Measurements from ENCODE around the gene PTCD3. TPM values are rescaled to one million over a fixed set of nuclear protein-coding genes. Genes with fewer than 3 reads are reported as not detected.

The PTCD3 gene
- total RNA-seq, 2 donors from 2014 or later, result 111 to 142 TPM

DNA sequence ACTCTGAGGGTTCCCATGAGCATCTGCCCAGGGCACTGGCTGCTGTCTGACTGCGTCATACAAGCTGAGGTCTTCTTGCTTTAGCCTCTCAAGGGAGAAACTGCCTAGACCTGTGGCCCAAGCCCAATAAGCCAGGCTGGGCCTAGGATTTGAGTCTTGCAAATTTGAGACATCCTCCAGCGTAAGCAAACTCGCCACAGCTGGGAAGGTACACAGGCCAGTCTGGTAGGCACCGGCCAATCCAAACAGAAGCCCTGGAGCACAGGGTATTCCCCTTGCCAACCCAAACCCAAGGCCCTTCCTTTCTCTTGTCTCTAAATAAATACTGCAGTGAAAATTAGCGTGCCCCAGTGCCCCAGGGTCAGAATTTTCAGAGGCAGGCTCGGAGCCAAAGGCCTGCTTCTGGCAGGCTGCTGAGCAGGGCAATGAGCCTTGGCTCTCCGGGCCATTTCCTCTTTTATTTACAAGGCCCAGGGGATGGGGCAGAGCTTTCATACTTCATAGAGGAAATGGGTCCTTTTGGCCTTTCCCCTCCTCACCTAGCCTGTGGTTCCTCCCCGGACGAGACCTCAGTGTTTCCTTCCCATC, 33.7 kb upstream of the PTCD3 start:
- H3K4me1 Mint-ChIP-seq, result peaks cover 10% of the 10 kb centered on the region
- H3K36me3 Mint-ChIP-seq (ENCODE audit: low read depth), result peaks cover 7% of the 10 kb centered on the region
- H3K9me3 ChIP-seq (ENCODE audit: control insufficient read depth, low read length, poor library complexity, severe bottlenecking), result no peaks in the 10 kb centered on the region
- no peaks in the 10 kb centered on the region for H3K27me3 Mint-ChIP-seq
- DNase-seq, result no peak
- peak; percentile 41 for ATAC-seq
- peak overlapping the region; percentile 65 for H3K27ac Mint-ChIP-seq
- no peak overlapping the region for H3K4me3 Mint-ChIP-seq

DNA sequence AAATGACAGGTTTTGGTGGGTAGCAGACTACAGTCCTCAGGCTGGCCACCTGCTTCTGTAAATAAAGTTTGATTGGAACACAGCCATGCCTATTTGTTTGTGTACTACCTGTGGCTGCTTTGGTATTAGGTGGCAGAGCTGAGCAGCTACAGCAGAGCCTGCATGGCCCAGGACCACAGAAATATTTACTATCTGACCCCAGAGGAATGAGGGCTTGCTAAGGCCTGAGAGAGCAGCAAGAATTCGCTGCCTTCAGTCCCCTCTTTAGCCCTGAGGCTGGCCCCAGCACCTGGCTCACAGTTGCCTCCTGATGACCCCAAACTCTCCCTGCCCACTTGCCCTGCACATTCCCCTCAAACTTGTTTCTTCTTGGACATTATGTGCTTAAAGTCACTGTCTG, 32.8 kb upstream of the PTCD3 start:
- H3K27me3 Mint-ChIP-seq, result no peaks in the 10 kb centered on the region
- H3K4me3 Mint-ChIP-seq, result no peak overlapping the region
- no peak overlapping the region for H3K27ac Mint-ChIP-seq
- peaks cover 9% of the 10 kb centered on the region for H3K36me3 Mint-ChIP-seq (ENCODE audit: low read depth)
- H3K4me1 Mint-ChIP-seq, result peaks cover 6% of the 10 kb centered on the region
- no peak for ATAC-seq
- no peak for DNase-seq
- H3K9me3 ChIP-seq (ENCODE audit: control insufficient read depth, low read length, poor library complexity, severe bottlenecking), result no peaks in the 10 kb centered on the region

DNA sequence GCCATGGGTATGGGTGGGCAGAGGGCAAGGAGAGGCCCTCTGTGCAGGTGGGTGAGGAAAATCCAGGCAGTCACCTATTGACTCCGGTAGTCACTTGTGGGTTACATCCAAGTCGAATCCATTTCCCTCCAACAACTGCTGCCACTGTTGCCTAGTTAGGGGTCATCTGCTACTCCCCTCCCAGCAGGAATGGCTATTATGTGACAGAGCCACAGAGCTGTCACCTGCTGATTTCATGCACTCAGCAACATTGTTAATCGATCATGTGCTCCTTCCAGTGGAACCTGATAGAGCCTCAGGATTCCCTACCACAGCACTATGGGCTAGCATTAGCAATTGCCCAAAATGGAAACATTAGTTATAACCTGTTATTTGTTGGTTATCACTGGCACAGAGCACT, 31.8 kb upstream of the PTCD3 start:
- H3K9me3 ChIP-seq (ENCODE audit: control insufficient read depth, low read length, poor library complexity, severe bottlenecking), result no peaks in the 10 kb centered on the region
- no peaks in the 10 kb centered on the region for H3K27me3 Mint-ChIP-seq
- no peak for DNase-seq
- no peak overlapping the region for H3K4me3 Mint-ChIP-seq
- no peak overlapping the region for H3K27ac Mint-ChIP-seq
- peaks cover 9% of the 10 kb centered on the region for H3K36me3 Mint-ChIP-seq (ENCODE audit: low read depth)
- peaks cover 6% of the 10 kb centered on the region for H3K4me1 Mint-ChIP-seq
- no peak for ATAC-seq

DNA sequence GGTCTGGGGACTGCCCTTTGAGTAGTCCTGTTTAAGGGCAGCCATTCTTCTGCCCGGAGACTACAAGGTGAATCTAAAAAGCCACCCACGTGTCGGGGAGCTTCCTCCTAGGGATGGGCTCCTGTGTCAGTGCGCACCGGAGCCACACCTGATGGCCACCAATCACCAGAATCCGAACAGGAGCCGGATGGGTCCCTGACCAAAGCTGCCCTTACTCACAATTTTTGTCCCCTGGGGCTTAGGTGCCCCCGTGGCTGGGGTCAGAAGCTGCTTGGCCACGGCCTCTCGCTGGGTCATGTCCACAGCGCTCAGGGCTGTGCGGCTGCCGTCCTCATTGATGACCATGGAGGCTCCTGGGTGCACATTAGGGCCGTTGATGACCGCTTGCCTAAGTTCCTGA, 31.2 kb upstream of the PTCD3 start:
- no peak overlapping the region for H3K27ac Mint-ChIP-seq

DNA sequence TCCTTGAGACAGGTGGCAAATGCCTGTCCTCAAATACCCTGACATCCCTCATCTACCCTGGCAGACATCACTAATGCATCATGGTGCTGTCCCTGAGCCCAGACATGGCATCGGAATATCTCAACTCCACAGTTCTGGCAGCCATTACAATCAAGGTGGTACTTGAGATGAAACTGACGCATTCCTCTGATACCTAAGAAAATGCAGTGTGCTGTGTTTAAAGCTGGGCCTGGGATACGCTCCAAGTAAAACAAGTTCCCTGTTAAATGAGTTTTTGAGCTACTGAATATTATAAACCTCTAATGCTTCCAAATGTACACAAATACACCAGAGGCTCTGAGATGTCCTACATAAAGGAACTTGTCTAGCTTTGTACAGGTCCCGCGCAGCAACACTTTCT, 30.1 kb upstream of the PTCD3 start:
- H3K27me3 Mint-ChIP-seq, result no peaks in the 10 kb centered on the region
- peak overlapping the region; percentile 53 for H3K27ac Mint-ChIP-seq
- DNase-seq (no peak), ATAC-seq (no peak)
- H3K9me3 ChIP-seq (ENCODE audit: control insufficient read depth, low read length, poor library complexity, severe bottlenecking), result no peaks in the 10 kb centered on the region
- no peak overlapping the region for H3K4me3 Mint-ChIP-seq
- peaks cover 9% of the 10 kb centered on the region for H3K36me3 Mint-ChIP-seq (ENCODE audit: low read depth)
- H3K4me1 Mint-ChIP-seq, result peaks cover 16% of the 10 kb centered on the region

More for the DNA sequence above, 31.2 kb upstream of the PTCD3 start:
- Mint-ChIP-seq H3K4me3 (no peak overlapping the region), H3K36me3 (ENCODE audit: low read depth) (peaks cover 9% of the 10 kb centered on the region), H3K4me1 (peaks cover 7% of the 10 kb centered on the region), H3K27me3 (no peaks in the 10 kb centered on the region)
- DNase-seq, result no peak
- no peak for ATAC-seq
- no peaks in the 10 kb centered on the region for H3K9me3 ChIP-seq (ENCODE audit: control insufficient read depth, low read length, poor library complexity, severe bottlenecking)

DNA sequence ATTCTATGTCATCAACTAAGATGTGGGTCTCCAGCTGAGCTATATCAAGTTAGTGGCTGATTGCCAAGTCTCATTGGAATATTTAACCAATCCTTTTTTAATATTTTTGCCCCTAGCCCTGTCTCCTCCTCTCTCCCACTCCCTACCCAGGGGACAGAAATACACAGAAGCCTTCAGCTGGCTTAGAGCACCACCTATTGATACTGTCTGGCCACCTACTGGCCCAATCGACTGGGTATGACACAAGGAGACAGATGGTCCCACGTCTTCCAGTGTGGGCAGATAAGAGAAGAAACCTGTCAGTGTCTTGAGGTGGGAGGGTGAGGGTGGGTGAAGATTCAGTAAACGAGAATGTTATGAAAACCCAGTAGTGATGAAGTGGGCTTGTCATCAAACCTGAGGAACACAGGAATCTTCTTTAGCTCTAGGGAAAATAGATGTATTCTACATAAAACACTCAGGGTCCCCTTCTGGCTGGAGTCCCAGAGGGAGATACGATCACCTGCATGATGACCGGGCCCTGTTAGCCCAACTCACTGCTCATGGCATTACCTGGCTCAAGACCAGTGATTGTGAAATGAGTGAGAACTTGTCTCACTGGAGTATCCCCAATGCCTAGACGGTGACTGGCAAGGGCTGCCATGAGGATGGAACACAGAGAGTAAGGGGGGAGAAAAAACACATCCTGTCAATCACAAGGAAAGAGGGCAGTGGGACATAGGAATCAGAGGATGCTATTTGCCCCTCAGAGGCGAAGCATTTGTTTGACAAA, 27.1 kb upstream of the PTCD3 start:
- Mint-ChIP-seq H3K27ac (peak overlapping the region; percentile 90), H3K4me3 (no peak overlapping the region), H3K4me1 (peaks cover 13% of the 10 kb centered on the region), H3K27me3 (no peaks in the 10 kb centered on the region), H3K36me3 (ENCODE audit: low read depth) (peaks cover 2% of the 10 kb centered on the region)
- DNase-seq (no peak), ATAC-seq (peak; percentile 30)
- no peaks in the 10 kb centered on the region for H3K9me3 ChIP-seq (ENCODE audit: control insufficient read depth, low read length, poor library complexity, severe bottlenecking)

DNA sequence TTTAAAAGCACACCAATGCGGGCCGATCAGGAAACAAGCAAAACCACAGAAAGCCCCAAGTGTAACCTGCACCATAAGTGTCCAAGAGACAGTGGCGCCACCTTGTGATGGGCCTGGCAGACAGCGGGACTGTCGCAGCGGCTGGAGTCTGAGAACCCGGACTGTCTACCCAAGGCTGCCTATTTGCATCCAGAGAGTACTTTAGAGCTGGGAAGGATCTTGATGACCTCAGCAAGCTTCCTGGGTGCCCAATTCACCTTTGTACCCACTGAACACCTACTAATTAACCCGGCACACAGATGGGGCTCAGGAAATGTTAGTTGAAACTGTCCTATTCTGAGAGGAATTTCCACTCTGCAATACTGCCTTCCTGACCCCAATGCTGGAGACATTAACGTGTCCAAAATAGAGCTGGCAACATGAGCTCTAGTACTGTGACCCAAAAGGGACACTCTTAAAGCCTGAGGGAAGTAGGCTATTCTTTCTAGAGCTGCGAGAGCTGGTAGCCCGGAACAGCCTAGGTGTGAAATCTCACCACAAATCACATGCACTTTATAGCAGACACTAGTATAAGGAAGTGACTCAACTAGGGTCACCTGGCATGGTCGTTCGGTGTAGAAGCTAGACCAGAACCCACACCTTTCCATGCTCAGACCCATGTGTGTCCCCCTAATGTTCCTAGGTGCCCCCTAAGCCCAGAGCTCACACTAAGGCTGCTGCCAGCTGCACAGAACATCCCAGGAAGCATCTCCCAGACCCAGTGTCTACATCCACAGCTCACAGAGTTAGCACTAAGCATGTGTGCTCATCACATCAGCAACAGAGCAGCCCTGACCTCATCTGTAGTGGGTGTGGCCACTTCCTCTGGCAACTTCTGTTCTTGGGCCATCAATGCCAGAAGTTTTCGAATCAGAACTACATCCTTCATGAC, 25.8 kb upstream of the PTCD3 start:
- H3K27ac Mint-ChIP-seq, result peak overlapping the region; percentile 90
- ATAC-seq (peak; percentile 91), DNase-seq (peak; percentile 66 to 88 (median 67))
- H3K9me3 ChIP-seq (ENCODE audit: control insufficient read depth, low read length, poor library complexity, severe bottlenecking), result no peaks in the 10 kb centered on the region
- peaks cover 2% of the 10 kb centered on the region for H3K36me3 Mint-ChIP-seq (ENCODE audit: low read depth)
- no peaks in the 10 kb centered on the region for H3K27me3 Mint-ChIP-seq
- H3K4me3 Mint-ChIP-seq, result peak overlapping the region; percentile 52
- H3K4me1 Mint-ChIP-seq, result peaks cover 13% of the 10 kb centered on the region

DNA sequence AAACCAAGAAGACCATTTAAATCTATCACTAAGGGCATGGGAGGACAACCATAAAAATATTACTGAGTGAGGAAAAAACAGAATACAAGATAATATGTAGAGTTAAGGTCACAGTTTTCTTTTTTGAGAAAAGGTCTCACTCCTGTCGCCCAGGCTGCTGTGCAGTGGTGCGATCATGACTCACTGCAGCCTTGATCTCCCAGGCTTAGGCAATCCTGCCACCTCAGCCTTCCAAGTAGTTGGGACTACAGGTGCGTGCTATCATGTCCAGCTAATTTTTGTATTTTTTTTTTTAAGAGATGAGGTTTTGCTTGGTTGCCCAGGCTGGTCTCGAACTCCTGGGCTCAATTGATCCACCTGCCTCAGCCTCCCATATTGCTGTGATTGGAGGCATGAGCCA, 24.3 kb upstream of the PTCD3 start:
- peaks cover 13% of the 10 kb centered on the region for H3K4me1 Mint-ChIP-seq
- H3K27me3 Mint-ChIP-seq, result no peaks in the 10 kb centered on the region
- ATAC-seq (no peak), DNase-seq (no peak)
- H3K36me3 Mint-ChIP-seq (ENCODE audit: low read depth), result peaks cover 2% of the 10 kb centered on the region
- no peak overlapping the region for H3K4me3 Mint-ChIP-seq
- peak overlapping the region; percentile 53 for H3K27ac Mint-ChIP-seq
- no peaks in the 10 kb centered on the region for H3K9me3 ChIP-seq (ENCODE audit: control insufficient read depth, low read length, poor library complexity, severe bottlenecking)

DNA sequence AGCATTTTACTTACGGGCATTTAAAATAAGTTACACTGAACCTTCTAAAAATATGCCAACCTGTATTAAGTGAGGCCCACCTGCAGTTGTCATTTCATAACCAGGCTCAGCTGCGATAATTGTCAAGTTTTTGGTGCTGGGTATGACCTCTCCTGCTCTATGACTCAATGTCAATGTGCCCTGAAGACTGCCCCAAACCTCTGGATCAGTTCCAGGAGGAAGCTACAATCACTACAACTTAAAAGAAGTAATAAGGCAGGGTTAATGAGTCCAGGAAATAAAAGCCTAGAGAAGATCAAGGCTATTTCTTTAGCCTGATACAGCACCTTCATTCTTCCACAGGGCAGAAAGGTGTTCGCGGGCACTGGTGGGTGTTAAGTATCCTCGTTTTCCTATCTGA, 23.3 kb upstream of the PTCD3 start:
- DNase-seq (no peak), ATAC-seq (no peak)
- peak overlapping the region; percentile 53 for H3K27ac Mint-ChIP-seq
- H3K9me3 ChIP-seq (ENCODE audit: control insufficient read depth, low read length, poor library complexity, severe bottlenecking), result no peaks in the 10 kb centered on the region
- no peaks in the 10 kb centered on the region for H3K27me3 Mint-ChIP-seq
- peaks cover 13% of the 10 kb centered on the region for H3K4me1 Mint-ChIP-seq
- H3K36me3 Mint-ChIP-seq (ENCODE audit: low read depth), result peaks cover 2% of the 10 kb centered on the region
- no peak overlapping the region for H3K4me3 Mint-ChIP-seq

DNA sequence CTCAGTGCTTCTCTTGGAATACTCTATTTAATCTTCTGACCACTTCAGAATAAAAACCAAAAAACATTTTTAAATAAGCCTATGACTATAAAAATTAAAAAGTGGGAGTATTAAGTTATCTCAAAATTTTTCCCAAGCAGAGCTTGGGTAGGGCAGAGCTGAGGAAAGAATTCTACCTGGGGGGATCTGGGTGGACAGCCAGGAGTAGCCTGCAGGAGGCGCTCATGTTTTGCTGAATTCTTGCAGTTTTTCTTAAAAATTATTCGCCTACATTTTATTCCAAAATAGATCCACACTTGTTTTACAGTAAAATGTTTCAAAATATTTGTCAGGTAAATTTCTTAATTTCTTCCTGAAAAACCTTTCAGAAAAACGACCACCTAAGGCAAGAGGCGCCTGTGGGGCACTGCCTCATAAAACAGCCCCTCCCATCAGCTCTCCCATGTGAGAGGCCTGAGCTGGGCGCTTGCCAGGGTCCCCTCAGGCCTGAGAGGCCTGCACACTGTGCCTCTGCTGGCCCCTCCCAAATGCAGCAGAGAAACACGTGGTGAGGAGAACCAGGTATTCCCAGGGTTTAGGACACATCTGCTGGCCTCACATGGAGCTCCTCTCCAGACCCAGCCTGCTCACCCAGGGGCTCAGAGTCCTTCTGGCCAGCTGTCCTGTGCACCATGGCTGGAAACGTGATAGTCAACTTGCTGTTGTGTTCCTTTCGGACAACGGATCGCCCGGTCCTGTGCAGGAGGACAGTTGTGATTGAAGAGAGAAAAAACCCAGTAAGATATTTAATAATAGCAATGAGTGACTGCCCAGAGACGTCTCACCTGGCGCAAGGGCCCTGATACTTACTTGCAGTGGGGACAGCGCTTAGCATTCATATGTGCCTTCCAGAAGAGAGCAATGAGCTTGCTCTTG, 17.8 kb upstream of the PTCD3 start:
- peaks cover 7% of the 10 kb centered on the region for H3K36me3 Mint-ChIP-seq (ENCODE audit: low read depth)

DNA sequence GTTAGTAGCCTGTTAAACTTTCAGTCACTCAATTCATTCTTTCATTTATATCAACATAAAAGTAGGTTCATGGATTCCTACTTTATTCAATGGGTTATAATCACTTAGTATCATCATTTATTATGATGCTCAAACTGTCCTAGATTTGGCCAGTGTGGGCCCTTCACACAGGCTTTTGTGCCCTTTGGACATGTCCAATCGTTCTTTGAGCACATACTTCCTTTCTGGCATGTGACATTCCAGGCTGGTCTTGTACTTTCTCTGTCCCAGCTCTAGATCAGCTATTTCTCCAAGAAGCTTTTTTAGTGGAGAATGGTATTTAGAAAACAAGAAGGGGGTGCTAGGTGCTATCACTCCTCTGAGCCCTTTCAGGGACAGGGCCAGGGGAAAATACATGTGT, 11.8 kb upstream of the PTCD3 start:
- H3K4me3 Mint-ChIP-seq, result no peak overlapping the region
- DNase-seq (no peak), ATAC-seq (no peak)
- peak overlapping the region; percentile 65 for H3K27ac Mint-ChIP-seq
- peaks cover 15% of the 10 kb centered on the region for H3K4me1 Mint-ChIP-seq
- peaks cover 13% of the 10 kb centered on the region for H3K36me3 Mint-ChIP-seq (ENCODE audit: low read depth)
- no peaks in the 10 kb centered on the region for H3K9me3 ChIP-seq (ENCODE audit: control insufficient read depth, low read length, poor library complexity, severe bottlenecking)
- no peaks in the 10 kb centered on the region for H3K27me3 Mint-ChIP-seq

More for the DNA sequence above, 17.8 kb upstream of the PTCD3 start:
- DNase-seq, result no peak
- no peak overlapping the region for H3K4me3 Mint-ChIP-seq
- no peaks in the 10 kb centered on the region for H3K27me3 Mint-ChIP-seq
- H3K4me1 Mint-ChIP-seq, result no peaks in the 10 kb centered on the region
- no peaks in the 10 kb centered on the region for H3K9me3 ChIP-seq (ENCODE audit: control insufficient read depth, low read length, poor library complexity, severe bottlenecking)
- no peak overlapping the region for H3K27ac Mint-ChIP-seq
- ATAC-seq, result no peak

DNA sequence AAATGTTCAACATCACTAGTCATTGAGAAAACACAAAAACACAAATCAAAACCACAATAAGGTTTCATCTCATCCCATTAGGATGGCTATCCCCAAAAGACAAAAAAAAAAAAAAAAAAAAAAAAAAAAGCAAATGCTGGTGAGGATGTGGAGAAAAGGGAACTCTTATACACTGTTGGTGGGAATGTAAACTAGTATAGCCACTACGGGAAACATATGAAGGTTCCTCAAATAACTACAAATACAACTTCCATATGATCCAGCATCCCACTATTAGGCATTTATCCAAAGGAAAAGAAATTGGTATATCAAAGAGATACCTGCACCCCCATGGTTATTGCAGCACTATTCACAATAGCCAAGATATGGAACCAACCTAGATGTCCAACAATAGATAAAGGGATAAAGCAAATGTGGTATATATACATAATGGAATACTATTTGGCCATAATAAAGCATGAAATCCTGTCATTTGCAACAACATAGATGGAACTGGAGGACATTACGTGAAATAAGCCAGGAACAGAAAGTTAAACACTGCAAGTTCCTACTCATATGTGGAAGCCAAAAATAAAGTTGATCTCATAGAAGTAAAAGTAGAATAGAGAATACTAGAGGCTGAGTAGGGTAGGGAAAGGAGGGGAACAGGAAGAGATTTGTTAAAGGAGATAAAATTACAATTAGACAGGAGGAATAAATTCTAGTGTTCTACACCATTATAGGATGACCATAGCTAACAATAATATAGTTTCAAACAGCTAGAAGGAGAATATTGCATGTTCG, 8.7 kb upstream of the PTCD3 start:
- ATAC-seq (no peak), DNase-seq (no peak)
- H3K27ac Mint-ChIP-seq, result no peak overlapping the region
- H3K27me3 Mint-ChIP-seq, result no peaks in the 10 kb centered on the region
- peaks cover 20% of the 10 kb centered on the region for H3K4me1 Mint-ChIP-seq
- H3K36me3 Mint-ChIP-seq (ENCODE audit: low read depth), result peaks cover 9% of the 10 kb centered on the region
- no peak overlapping the region for H3K4me3 Mint-ChIP-seq
- H3K9me3 ChIP-seq (ENCODE audit: control insufficient read depth, low read length, poor library complexity, severe bottlenecking), result no peaks in the 10 kb centered on the region
